MV-4-11 (cell line): Measurements from ENCODE around the gene ROR1.

Source experiments
- DNase-seq: peaks from one replicate; lab custom pipeline; 2025; lab: John Stamatoyannopoulos, UW

ROR1 gene

DNA sequence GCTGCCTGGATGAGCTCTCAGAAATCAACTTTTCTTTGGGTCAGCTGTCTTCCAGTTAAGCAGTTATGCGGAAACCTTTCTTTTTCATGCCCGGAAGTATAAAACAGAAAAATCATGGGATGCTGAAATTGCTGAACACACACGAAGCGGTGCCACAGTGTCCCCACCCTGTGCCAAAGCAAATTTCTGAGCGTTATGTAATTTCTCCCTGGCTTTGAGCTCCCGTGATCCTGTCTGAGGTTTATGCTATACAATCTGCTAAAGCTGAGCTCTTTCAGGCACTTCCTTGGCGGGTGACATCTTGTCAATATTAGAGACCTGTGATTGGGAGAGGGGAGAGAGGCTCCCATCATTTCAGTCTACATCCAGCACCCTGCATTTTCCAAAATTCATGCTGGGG, 201.7 kb downstream of the ROR1 start:
- no peak for DNase-seq

DNA sequence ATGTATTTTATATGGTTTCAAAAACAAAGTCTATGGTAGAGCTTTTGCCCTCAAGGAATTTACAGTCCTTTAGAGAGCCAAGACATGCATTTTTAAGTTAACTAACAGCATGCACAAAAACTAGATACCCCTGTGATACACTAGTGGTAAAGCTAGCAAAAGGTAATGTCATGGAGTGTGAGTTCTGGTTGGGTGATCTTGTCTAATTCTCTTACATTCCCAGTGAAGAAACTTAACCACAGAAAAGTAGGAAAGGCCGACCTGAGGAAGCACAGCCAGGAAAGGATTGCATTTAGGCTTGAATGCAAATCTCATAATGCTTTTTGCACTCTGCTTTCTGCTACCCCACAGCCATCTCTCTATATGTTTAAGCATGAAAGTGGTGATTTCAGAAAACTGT, 202.2 kb downstream of the ROR1 start:
- DNase-seq = no peak

DNA sequence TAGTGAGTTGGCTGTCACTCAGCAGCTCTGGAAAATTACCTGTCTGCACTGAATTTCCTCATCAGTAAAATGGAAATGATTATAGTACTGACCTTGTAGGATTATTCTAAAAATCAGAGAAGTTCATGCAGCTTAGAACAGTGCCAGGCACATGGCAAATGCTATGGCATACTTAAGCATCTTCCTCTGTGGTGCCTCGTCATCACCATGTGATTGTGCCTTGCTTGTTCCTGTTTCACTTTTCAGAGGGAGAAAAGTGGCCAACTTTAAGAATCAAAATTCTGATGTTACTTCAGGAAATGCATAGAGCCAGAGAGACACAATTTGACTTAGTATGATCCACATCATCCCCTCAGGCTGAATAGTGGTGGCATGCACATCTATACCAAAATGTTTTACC, 203.6 kb downstream of the ROR1 start:
- DNase-seq = no peak

DNA sequence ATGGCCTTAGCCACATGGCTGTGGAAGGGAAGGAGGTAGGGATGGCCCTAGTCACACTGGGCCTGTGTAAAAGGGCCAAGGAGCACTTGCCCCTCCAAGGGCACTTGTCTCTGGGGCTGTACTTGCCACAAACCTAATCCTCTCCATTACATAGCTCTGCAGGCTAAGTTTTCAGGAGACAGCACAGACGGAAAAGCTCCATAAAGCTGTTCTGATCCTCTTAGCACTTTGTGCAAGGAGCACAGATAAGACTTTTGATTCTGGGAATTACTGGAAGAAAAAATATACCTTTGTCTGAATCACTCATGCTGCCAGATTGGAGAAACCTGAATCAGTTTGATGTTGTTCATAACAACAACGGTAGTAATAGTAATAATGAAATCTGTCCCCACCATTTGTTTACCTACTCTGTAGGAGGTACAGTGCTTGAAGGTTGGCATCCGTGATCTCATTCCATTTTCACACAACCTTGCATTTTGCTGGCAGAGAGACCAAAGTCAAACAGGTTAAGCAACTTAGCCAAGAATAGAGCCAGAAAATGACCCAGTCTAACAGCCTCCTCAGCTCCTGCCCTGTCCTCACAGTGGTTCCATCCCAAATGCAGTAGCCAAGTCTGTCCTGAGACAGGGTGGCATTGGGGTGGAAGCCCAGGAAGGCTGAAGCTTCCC, 207.1 kb downstream of the ROR1 start:
- DNase-seq = no peak

DNA sequence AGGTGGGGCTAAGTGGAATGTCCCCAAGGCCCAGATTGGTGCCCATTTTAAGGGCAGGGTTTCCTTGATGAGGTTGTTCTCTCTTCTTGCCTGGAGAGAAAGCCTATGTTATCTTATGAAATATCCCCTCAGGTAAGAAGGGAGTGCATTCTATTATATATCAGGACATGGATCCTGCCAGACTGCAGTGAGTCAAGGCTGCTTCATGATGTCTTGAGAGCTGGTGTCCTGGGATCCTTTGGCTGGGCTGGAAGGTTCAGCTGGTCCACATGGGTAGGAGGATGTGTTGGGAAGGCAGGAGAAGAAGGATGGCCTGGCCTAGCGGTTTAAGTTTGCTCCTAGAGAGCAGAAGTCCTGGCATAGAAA, 207.6 kb downstream of the ROR1 start:
- DNase-seq = no peak

DNA sequence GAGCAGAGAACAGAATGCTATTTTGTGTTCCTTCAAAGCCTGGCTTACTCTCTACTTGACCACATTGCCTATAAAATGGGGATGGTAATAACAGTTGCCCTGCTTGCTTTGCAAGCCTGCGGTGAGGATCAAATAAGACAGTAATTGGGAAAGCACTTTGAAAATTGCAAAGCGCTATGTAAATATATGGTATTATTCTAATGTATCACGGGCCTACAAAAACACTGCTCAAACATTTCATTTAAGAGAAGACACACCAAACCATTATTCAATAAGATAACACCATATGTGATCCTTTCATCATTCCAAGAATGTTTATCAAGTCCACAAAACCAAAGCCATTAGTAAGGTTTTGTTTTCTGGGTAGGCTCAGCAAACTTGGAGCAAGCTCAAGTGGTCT, 208.4 kb downstream of the ROR1 start:
- DNase-seq = no peak

DNA sequence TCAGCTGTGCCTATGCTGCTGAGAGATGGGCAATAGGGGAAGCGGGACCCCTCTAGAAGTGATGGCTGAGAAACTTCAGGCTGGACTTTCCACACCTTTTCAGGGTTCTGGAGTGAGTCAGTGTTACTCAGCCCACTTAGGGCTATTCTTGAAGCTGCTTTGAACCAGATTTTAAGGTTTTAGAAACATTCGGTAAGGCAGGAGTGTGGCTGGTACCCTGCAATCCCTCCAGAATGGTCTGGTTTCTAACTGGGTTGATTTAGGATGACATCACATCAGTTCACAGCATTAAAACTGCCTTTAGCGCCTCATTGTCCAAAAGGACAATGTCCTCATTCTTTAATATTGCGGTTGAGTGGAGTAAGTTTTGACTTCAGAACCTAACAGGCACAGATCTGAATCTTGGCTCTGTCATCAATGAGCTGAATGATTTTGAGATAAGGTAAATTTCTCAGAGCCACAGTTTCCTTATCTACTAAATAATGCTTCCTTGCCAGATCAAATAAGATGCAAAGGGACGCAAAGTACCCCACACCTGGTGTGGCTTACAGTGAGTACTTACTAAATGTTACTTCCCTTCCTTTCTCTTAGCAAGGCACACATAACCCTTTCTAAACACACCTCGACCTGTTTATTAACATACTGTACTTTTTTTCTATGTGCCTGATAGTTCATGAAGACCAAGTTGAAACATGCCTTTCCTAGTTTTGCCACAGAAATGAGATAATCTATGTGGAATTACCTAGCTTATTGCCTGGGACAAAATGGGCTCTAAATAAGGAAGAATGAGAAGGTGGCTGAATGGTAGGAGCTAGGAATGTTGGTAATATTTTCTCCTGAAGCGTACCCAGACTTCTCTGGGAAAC, 209.8 kb downstream of the ROR1 start:
- no peak for DNase-seq

DNA sequence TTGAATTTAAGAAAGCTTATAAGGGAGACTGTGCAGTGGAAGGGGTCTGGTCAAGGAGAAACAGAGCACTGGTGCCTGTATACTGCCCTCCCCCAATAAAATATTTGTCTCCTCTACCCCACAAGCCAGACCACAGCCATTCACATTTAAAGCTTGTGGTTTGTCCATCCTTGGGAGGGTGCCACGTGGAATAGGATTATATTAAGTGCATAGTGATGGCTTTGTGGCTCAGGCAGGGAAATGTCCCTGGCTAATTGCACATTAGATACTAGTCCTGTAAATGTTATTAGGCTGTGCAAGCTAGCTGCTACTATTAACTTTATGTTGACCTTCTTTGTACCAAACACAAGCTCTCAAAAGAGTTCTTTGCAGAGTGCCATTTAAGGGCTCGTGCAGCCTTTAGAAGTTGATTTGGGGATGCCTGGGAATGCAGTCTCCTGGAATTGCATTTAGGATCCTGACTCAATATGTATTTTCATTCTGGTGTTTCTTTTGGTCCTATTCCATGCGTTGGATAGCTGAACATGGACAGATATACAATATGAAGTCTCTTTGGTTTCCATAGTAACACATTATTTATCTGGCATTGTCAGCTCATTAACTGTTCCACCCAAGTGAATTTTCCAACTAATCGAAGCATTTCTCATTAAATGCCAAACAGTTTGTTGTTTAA, 210.6 kb downstream of the ROR1 start:
- no peak for DNase-seq

DNA sequence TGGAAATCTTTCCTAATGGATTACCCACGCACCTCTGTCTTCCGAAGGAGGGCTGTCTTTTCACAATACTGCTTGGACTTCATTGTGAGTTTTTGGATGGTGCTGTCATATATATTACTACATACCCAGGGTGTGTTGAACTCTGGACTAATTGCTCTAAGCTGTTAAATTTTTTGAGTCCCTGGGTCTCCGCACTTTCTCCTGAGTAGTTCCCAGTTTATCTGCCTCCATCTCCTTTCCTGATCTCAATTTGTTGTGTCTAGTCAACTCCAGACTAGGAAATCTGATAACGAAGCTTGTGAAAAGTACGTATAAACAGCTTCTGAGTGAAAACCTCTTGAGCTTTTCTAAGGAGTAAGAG, 211.1 kb downstream of the ROR1 start:
- no peak for DNase-seq

DNA sequence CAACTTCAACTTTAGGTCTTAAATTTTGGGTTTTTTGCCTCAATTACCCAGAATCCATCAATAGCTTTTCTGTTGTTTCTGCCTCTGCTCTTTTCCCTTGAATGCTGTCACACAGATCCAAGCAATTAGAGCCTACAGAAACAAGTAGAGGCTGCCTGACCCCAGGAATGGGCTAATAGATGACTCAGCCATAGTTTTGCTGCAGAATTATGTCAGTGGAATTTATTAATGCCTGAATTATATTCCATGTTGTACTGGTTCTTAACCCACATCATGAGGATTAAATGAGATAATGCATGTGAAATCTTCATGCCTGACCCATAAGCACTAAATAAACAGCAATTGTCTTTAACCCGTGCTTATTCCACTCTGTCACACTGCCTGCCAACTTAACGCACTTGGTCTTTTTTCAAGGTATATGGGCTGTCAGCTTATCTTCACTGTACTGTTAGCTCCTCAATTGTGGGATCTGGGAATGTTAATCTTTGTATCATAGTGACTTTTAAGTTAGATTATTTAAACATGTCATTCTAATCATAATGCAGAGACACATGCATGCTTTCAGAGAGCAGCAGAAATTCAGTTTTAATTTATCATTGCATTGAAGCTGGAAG, 213.3 kb downstream of the ROR1 start:
- no peak for DNase-seq

DNA sequence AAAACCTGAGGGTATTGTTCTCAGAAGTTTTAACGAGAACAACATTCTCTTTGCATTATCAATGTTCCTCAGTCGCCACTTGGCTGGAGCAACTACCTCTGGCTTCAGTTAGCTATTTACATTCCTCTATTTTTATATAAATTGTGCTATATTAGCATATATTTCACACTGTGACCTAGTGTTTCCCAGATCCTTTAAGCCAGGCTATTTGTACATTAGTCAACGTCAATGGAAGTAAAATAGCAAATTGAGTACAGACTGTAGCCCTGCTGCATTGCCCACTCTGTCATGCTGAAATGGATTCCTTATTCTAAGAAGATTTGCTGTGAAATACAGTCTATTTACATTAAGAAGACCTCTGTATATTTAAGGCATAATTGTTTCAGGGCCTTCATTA, 213.8 kb downstream of the ROR1 start:
- DNase-seq = no peak

DNA sequence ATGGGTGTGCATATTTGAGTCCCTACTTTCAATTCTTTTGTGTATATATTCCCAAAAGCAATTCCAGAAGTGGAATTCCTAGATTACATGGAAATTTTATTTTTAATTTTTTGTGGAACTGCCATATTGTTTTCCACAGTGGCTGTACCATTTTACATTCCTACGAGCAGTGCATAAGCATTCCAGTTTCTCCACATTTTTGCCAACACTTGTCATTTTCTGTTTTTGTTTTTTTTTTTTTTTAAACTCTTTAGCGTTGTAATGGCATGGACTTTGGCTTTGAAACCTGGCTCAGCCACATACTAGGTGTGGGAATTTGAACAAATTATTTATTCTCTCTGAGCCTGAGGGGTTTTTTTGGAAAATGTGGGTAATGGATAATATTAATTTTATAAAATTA, 215.1 kb downstream of the ROR1 start:
- no peak for DNase-seq

DNA sequence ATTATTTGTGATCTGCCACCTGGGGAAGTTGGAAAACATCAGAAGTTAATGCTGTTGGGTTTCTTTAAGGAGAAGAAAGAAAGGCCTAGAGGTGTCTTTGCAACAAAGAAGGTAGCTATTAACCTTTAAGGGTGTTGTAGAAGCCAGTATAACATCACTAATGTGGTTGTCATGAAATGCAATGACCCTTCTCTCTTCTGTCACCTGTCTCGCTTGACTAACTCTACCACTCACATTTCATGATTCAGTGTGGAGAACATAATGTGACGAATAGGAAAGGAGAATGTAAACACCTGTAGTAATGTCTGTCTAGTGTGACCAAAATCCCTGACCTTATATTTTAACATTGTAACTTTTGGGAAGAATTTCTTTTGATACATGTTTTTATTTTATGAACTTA, 217.9 kb downstream of the ROR1 start:
- DNase-seq = no peak

DNA sequence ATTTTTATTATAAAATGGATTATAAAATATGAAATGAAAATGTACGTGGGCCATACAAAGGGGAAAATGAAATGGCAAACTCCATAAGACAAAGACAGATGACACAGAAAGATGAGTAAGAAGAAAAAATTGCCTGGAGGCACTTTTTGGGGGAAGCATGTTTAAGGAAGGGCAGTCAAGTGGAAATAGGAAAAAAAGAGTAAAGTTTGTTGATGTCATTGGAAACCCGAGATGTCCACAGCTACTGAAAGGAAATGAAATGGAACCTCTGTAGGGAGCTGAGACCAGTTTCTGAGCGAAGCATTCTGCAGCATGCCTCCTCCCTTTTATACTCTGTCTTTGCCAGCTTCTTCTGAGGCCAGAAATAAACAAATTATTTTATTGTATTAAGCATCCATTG, 226.2 kb downstream of the ROR1 start:
- no peak for DNase-seq

DNA sequence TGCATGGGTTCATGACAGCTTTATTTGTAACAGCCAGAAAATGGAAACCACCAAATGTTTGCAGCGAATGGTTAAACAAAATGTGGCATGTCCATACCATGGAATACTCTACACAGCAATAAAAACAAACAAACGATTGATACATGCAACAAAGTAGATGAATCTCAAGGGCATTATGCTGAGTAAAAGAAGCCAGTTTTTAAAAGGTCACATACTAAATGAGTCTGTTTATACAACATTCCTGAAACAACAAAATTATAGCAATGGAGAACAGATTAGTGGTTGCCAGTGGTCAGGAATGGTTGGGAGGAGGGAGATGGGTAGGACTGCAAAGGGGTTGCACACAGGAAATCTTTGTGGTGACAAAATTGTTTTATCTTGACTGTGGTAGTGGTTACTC, 227.2 kb downstream of the ROR1 start:
- DNase-seq = no peak

DNA sequence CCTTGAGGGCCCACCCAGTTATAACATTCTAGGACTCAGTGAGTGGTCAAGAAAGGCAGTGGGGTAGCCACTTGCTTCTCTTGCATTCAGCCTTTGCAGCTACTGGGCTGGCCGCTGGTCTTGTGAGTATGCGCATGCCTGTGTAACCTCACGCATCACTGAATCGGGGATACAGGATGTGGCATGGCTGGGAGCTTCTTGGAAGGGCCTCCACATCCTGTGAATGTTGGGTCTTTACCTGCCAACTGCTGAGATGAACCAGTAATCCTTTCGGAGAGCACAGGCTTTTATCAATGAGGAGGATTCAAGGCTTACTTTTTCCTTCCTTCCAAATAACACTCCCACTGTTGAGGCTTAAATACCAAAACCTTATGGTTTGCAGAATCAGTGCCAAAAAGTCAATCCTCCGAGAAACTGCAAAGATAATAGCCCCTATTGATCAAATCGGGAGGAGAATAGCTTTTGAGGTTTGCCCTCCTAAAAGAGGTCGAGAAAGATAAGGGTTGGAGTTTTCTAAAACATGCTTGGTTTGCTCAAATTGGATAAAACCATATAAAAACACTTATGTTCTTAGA, 230.7 kb downstream of the ROR1 start:
- no peak for DNase-seq

DNA sequence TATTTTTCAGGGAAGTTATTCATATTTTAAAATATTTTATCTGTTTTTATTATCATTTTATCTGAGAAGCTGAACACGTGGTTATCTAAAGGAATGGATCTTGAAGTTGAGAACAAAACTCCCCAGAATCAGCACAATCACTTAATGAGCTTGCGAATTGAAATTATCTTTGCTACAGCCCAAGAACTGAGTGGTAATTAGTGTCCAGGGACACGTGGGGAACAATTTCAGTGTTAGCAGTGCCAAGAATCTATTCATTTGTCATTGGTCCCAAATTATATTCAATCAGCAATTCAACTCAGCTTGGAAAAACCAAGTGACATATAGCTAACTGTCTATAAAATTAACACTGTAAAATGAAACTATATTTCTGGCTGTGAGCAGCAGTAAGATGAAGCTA, 232.0 kb downstream of the ROR1 start:
- DNase-seq = no peak

DNA sequence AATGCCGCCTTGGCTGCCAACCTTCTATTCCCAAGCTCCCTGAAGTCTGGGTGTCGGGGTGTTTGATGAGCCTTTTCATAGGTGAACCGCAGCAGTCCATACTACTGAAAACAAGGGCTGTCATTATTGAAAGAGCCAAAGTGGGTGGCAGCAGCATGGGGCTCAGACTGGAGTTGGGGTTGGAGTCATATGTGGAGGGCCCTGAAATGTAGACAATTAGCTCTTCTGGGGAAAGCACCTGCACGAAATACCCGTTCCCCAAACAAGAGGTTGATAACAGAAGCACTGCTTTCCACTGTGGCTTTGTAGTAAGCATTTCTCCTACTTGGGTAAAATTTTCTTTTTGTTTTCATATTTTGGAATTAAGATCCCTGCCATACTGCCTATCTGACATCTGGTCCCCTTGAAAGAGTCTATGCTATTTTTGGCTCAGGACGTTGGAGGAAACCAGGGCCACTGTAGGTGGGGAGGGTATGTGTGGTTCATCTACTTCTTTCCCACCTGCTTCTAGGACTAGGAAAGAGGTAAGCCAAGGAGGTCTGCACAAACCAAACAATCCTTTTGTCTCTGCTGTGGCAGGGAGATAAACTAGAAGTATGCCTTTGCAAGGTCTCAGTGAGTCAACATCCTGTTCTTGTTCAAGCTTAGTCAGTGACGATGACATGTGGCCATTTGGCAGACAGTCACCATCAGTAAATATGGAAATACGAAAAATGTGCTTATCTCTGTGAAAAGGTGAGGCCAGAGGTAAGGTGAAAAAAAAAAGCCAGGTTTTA, 232.6 kb downstream of the ROR1 start:
- no peak for DNase-seq

DNA sequence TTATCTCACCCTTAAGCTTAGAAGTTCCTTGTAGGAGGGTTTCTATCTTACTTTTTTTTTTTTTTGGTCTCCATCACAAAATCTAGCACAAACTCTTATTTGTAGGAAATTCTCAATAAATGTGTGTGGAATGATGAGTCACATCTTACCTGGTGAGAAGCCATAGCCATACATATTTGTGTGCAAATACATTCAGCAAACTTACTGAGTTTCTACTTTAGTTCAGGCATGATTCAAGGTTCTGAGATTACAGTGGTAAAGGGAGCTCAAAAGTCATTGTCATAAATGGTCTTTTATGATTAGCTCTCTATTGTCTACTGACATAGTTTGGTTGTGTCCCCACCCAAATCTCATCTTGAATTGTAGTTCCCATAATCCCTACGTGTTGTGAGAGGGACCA, 236.5 kb downstream of the ROR1 start:
- DNase-seq = no peak

DNA sequence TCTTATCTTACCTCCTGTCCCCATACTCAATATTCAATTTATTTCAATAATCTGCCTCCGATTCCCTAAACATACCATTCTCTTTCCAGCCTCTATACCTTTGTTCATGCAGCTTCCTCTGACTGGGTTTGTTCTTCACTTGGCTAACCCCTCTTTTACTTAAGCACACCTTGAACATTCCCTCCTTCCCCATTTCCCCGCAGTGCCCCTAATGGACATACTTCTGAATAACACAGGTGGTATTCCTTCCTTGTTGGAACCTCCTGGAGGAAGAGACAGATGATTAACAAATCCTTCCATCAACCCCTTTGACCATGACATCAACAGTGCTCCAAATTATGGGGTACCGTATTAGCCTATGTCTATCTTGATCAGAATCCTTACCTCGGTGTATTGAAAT, 239.6 kb downstream of the ROR1 start:
- no peak for DNase-seq

DNA sequence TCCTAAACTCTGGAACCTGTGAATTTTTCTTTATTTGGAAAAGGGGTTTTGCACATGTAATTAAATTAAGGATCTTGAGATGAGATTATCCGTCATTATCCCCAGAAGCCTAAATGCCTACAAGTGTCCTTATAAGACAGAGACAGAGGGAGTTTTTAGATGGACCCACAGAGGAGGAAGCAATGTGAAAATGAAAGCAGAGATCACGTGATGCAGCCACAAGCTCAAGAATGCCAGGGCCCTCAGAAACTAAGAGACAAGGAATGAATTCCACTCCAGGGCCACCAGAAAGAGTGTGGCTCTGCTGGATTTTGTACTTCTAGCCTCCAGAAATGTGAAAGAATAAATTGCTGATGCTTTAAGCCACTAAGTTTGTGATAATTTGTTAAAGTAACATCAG, 246.0 kb downstream of the ROR1 start:
- peak; percentile 68 for DNase-seq

DNA sequence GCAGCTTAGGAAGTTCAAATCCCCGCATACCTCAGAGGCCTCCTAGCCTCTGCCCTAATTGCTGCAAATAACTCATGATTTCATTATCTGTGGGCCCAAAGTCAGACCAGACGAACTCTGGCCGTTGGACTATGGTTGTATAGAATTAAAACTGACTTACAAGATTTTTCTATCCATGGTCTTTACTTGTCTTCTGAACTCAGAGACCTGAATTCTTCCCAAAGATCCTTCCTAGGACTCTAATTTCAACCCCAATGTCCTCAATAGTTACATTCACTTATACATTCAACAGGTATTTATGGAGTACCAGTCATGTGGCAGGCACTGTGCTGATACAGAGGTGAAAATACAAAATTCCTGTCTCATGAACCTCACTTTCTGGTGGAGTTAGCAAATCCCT, 247.2 kb downstream of the ROR1 start:
- DNase-seq = no peak
